H1 (cell line): ENCODE results near the gene INPPL1. TPM values are rescaled to one million over a fixed set of nuclear protein-coding genes. Genes with fewer than 3 reads are reported as not detected.

Experiments
- CTCF ChIA-PET: fragments of 300-600 bp; sonication (Branson Sonifier 250); formaldehyde crosslinking; loops from one replicate; lab custom pipeline; 2021; ENCODE audit not compliant: partially characterized antibody; lab: Charles Lee
- POLR2A ChIA-PET: fragments of 300-600 bp; sonication (Branson Sonifier 250); formaldehyde crosslinking; loops from one replicate; lab custom pipeline; 2021; ENCODE audit warnings: inconsistent platforms; ENCODE audit not compliant: partially characterized antibody; lab: Charles Lee
- DNase-seq, 2 experiments: peaks; one replicate each; pipeline versions ENCODE4 v3.0.0 to v3.0.0-alpha.2; 2010 to 2022; ENCODE audit warnings: low spot score in 2 of 2, low read depth in 1 of 2, mixed read lengths in 1 of 2
- FAIRE-seq: peaks from 2 replicates; lab custom pipeline; 2011; peaks lifted over from hg19 to GRCh38; lab: Jason Lieb, UNC
- H2AFZ ChIP-seq: 2 replicates; pipeline ENCODE4 v1.8.1; 2012; ENCODE audit warnings: low read length, inconsistent platforms
- H2AK5ac ChIP-seq: 2 replicates; pipeline ENCODE4 v1.6.1; 2013; ENCODE audit warnings: low read depth, low read length
- H2BK120ac ChIP-seq: replicated peaks from 2 replicates; pipeline ENCODE3; 2013; ENCODE audit warnings: low read depth, low read length, inconsistent platforms
- H2BK12ac ChIP-seq: 2 replicates; pipeline ENCODE4 v1.6.1; 2013; ENCODE audit warnings: low read depth, low read length
- H2BK15ac ChIP-seq: 2 replicates; pipeline ENCODE4 v1.6.1; 2013; ENCODE audit warnings: low read length
- H2BK20ac ChIP-seq: 2 replicates; pipeline ENCODE4 v1.6.1; 2013; ENCODE audit warnings: low read length
- H2BK5ac ChIP-seq: 2 replicates; pipeline ENCODE4 v1.6.1; 2013; ENCODE audit warnings: low read depth, low read length
- H3K14ac ChIP-seq: 2 replicates; pipeline ENCODE4 v1.6.1; 2013; ENCODE audit warnings: inconsistent platforms; ENCODE audit not compliant: insufficient read length
- H3K18ac ChIP-seq: 2 replicates; pipeline ENCODE4 v1.6.1; 2013; ENCODE audit warnings: low read length; ENCODE audit errors: extremely low read depth
- H3K23ac ChIP-seq: 2 replicates; pipeline ENCODE4 v1.6.1; 2013; ENCODE audit warnings: inconsistent platforms; ENCODE audit not compliant: insufficient read length
- H3K23me2 ChIP-seq: 2 replicates; pipeline ENCODE4 v1.6.1; 2013; ENCODE audit warnings: low read depth, low read length
- H3K27ac ChIP-seq: 2 replicates; pipeline ENCODE4 v1.6.1; 2011; ENCODE audit warnings: low read depth, low read length, inconsistent platforms
- H3K27me3 ChIP-seq, 4 experiments: replicated peaks in 1 of 4; 1 replicate in 1 of 4; 2 replicates in 3 of 4; pipeline versions ENCODE4 v1.6.1 to v1.8.1; 2011 to 2013; ENCODE audit warnings: low read length in 3 of 4, mild to moderate bottlenecking in 3 of 4, inconsistent platforms in 2 of 4, mixed read lengths in 2 of 4, moderate library complexity in 1 of 4; ENCODE audit not compliant: control insufficient read depth in 3 of 4, insufficient read depth in 3 of 4; ENCODE audit errors: extremely low read depth in 1 of 4
- H3K36me3 ChIP-seq, 4 experiments: 2 replicates each; pipeline versions ENCODE4 v1.6.1 to v1.8.1; 2011 to 2013; ENCODE audit warnings: mild to moderate bottlenecking in 4 of 4, low read length in 3 of 4, moderate library complexity in 2 of 4, control low read depth in 1 of 4, inconsistent platforms in 1 of 4; ENCODE audit not compliant: insufficient read depth in 4 of 4, control insufficient read depth in 2 of 4
- H3K4ac ChIP-seq: replicated peaks from 2 replicates; pipeline ENCODE3; 2013; ENCODE audit warnings: low read length, low read depth, mixed read lengths, inconsistent platforms; ENCODE audit not compliant: insufficient read length
- H3K4me1 ChIP-seq, 4 experiments: replicated peaks in 1 of 4; 1 replicate in 1 of 4; 2 replicates in 3 of 4; pipeline versions ENCODE4 v1.6.1 to v1.8.1; 2011 to 2013; ENCODE audit warnings: low read length in 3 of 4, inconsistent platforms in 2 of 4, mixed read lengths in 1 of 4; ENCODE audit not compliant: insufficient read depth in 4 of 4, control insufficient read depth in 3 of 4
- H3K4me2 ChIP-seq, 2 experiments: 2 replicates each; pipeline versions ENCODE4 v1.6.1 to v1.8.1; 2011 to 2013; ENCODE audit warnings: low read depth in 2 of 2, low read length in 2 of 2, control low read depth in 1 of 2, inconsistent platforms in 1 of 2, mild to moderate bottlenecking in 1 of 2; ENCODE audit not compliant: insufficient read depth in 1 of 2
- H3K4me3 ChIP-seq, 4 experiments: fragments of 200-600, 300-600 bp in 1 of 4; sonication (generic), shearing (Covaris generic), sonication (Bioruptor Twin) in 1 of 4; 2 replicates each; pipeline versions ENCODE4 v1.5.1 to v1.8.1; 2011 to 2016; ENCODE audit warnings: low read length in 4 of 4, low read depth in 3 of 4, control low read depth in 2 of 4, inconsistent platforms in 2 of 4, mild to moderate bottlenecking in 2 of 4, mixed read lengths in 1 of 4, moderate library complexity in 1 of 4; ENCODE audit not compliant: insufficient read depth in 2 of 4; ENCODE audit errors: extremely low read depth in 1 of 4
- H3K56ac ChIP-seq: replicated peaks from 2 replicates; pipeline ENCODE3; 2013; ENCODE audit warnings: low read depth, mild to moderate bottlenecking, mixed read lengths, low read length, inconsistent platforms; ENCODE audit not compliant: insufficient read length
- H3K79me1 ChIP-seq: 2 replicates; pipeline ENCODE4 v1.6.1; 2013; ENCODE audit warnings: low read depth, low read length, control low read depth
- H3K79me2 ChIP-seq, 2 experiments: 2 replicates each; pipeline versions ENCODE4 v1.6.1 to v1.8.1; 2012 to 2013; ENCODE audit warnings: low read length in 2 of 2, mild to moderate bottlenecking in 2 of 2, inconsistent platforms in 1 of 2; ENCODE audit not compliant: insufficient read depth in 2 of 2, control insufficient read depth in 1 of 2
- H3K9ac ChIP-seq, 4 experiments: replicated peaks in 1 of 4; 1 replicate in 1 of 4; 2 replicates in 3 of 4; pipeline versions ENCODE4 v1.6.1 to v1.8.1; 2011 to 2013; ENCODE audit warnings: low read depth in 3 of 4, low read length in 3 of 4, control low read depth in 2 of 4, mild to moderate bottlenecking in 2 of 4, moderate library complexity in 2 of 4, inconsistent platforms in 1 of 4; ENCODE audit errors: extremely low read depth in 1 of 4
- H3K9me3 ChIP-seq, 2 experiments: 2 replicates each; pipeline versions ENCODE4 v1.6.1 to v1.8.1; 2012 to 2013; ENCODE audit warnings: mild to moderate bottlenecking in 2 of 2, moderate library complexity in 2 of 2, control low read depth in 1 of 2, inconsistent platforms in 1 of 2, low read depth in 1 of 2, low read length in 1 of 2, mixed read lengths in 1 of 2; ENCODE audit not compliant: insufficient read depth in 2 of 2
- H4K20me1 ChIP-seq, 2 experiments: replicated peaks in 1 of 2; 2 replicates each; pipeline versions ENCODE3 to v1.8.1; 2011 to 2013; ENCODE audit warnings: inconsistent platforms in 2 of 2, low read length in 2 of 2, mild to moderate bottlenecking in 1 of 2; ENCODE audit not compliant: insufficient read depth in 2 of 2, control insufficient read depth in 1 of 2
- H4K5ac ChIP-seq: 2 replicates; pipeline ENCODE4 v1.6.1; 2013; ENCODE audit warnings: low read length, low read depth, mixed read lengths, inconsistent platforms; ENCODE audit not compliant: insufficient read length
- H4K8ac ChIP-seq: 2 replicates; pipeline ENCODE4 v1.8.0; 2013; ENCODE audit warnings: mild to moderate bottlenecking, moderate library complexity, low read length, inconsistent platforms; ENCODE audit not compliant: insufficient read depth; ENCODE audit errors: extremely low read depth
- H4K91ac ChIP-seq: replicated peaks from 2 replicates; pipeline ENCODE3; 2013; ENCODE audit warnings: low read length, mixed read lengths, inconsistent platforms; ENCODE audit not compliant: insufficient read length
- NANOG ChIP-seq: IDR thresholded peaks from 2 replicates; pipeline ENCODE4 v1.6.1; 2011; ENCODE audit warnings: low read length, low read depth, mild to moderate bottlenecking, inconsistent platforms; ENCODE audit not compliant: insufficient read depth, poor library complexity, severe bottlenecking
- POLR2AphosphoS5 ChIP-seq: IDR thresholded peaks from 2 replicates; pipeline ENCODE4 v1.6.1; 2011; ENCODE audit warnings: low read depth, low read length
- WGBS, 2 experiments: shearing (Covaris generic) in 1 of 2; methylation state at CpG; one replicate each; pipeline versions ENCODE4 v1.1.6 to v1.1.7; 2013 to 2015; ENCODE audit warnings: low lambda C conversion rate in 2 of 2, mixed read lengths in 2 of 2, inconsistent platforms in 1 of 2, low coverage in 1 of 2, missing lambda C conversion rate in 1 of 2; ENCODE audit not compliant: insufficient replicate concordance in 2 of 2, insufficient coverage in 1 of 2, insufficient read length in 1 of 2; ENCODE audit errors: extremely low coverage in 1 of 2, missing lambda C conversion rate in 1 of 2; 5-methylcytosine and 5-hydroxymethylcytosine counted together
- polyA plus RNA-seq, 7 experiments: library from polyadenylated mRNA; depleted of rRNA in 3 of 7; stranded (reverse) in 5 of 7; unstranded in 2 of 7; fragments of >200 nt in 5 of 7; fragments of 200-250 nt in 2 of 7; gene quantifications; 1 replicate in 5 of 7; 2 replicates in 1 of 7; 4 replicates in 1 of 7; pipeline versions ENCODE4 v1.2.1 to v1.2.3, GENCODE V29; 2011 to 2013; ENCODE audit warnings: missing spikeins in 2 of 7, mixed read lengths in 2 of 7
- total RNA-seq: library from RNA; stranded (reverse); fragmentation: NEBNext Ultra II Directional; extraction: Animal tissue kit (Norgen Biotek cat#: 25700); gene quantifications from 2 replicates; pipeline ENCODE4 v1.2.1, GENCODE V29; 2021

INPPL1 gene
- total and polyA plus RNA-seq, 2 of the 8 experiments (the other 6 are each of a cell fraction or from before 2014, with no cell fraction given), result 54.5 to 79.5 TPM

DNA sequence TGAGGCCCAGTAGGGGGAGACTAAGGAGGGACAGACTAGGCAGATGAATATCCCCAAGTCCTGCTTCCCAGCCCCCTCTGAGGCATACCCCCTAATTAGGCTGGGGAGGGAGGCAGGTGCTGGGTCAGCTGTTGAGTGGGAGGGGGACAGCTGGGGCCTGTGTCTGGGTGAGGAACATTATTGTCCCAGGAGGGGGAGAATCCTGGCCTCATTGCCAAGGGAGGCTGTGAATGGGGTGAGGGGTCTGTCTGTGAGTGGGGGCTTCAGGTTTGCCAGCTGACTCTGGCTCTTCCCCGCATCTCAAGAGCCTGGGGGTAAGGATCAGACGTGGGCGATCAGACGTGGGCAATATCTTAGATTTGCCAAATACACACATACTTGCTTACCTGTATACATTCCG lies 2.1 kb downstream of the INPPL1 start:
- Histone ChIP-seq H3K36me3 (peaks cover 14 to 35% (median 32%) of the 10 kb centered on the region in 4 experiments; a peak in 7 of 8 replicates), H3K4me1 (peaks cover 8 to 11% (median 8%) of the 10 kb centered on the region in 4 experiments; a peak in 6 of 7 replicates), H4K91ac (no peak overlapping the region), H2AK5ac (no peak overlapping the region), H3K4me3 (no peak overlapping the region), H2BK15ac (no peak overlapping the region), H2BK20ac (no peak overlapping the region), H3K23ac (no peak overlapping the region), H3K9ac (no peak overlapping the region), H2BK12ac (no peak overlapping the region), H2BK5ac (no peak overlapping the region), H3K23me2 (peaks cover 15% of the 10 kb centered on the region), H2AFZ (no peak overlapping the region), H4K8ac (no peak overlapping the region), H3K4ac (no peak overlapping the region), H2BK120ac (no peak overlapping the region), H4K5ac (no peak overlapping the region), H3K18ac (no peak overlapping the region), H3K56ac (no peak overlapping the region), H3K27ac (no peak overlapping the region), H3K9me3 (no peaks in the 10 kb centered on the region), H4K20me1 (peaks cover 8 to 17% of the 10 kb centered on the region in 2 experiments), H3K14ac (no peak overlapping the region), H3K4me2 (no peak overlapping the region), H3K27me3 (no peaks in the 10 kb centered on the region), H3K79me1 (peaks cover 10% of the 10 kb centered on the region), H3K79me2 (peaks cover 0 to 11% of the 10 kb centered on the region in 2 experiments; a peak in 2 of 4 replicates)
- 76% methylated on average over 5 of the region's 5 CpGs; no CpG with 5 or more reads in 1 of the 2 experiments for WGBS, 2 experiments
- ChIA-PET CTCF (interaction anchor here (0.7 to 8.3 kb wide), 6 partner anchors 10 to 204 kb away, joined by 3 to 72 read pairs (median 6); no protein-coding TSS in a partner anchor), POLR2A (interaction anchor here (0.6 to 9.9 kb wide), 6 partner anchors 11 to 202 kb away, joined by 3 to 160 read pairs (median 3); no protein-coding TSS in a partner anchor)
- peak in 1 of 2 experiments; percentile 38 for DNase-seq
- no peak for FAIRE-seq
- TF ChIP-seq NANOG, result no peak
- TF ChIP-seq POLR2AphosphoS5, result 0 out of 2 replicates have a peak, but pooled peaks have one; percentile 20
